Pancreas (tissue), 10 donors: ENCODE results near the gene PNLIPRP2. TPM values are rescaled to one million over a fixed set of nuclear protein-coding genes. Genes with fewer than 3 reads are reported as not detected.
A peak's percentile ranks its signal among the peaks of the same experiment; 100 is the strongest.

ENCODE experiments used
- ATAC-seq, 4 donors: fragments of 200-7000 bp; cut with Tn5 transposase; one replicate each; pipeline versions ENCODE4 v1.8.0 to v1.9.1; 2020; ENCODE audit warnings: mild to moderate bottlenecking in 4 of 4, moderate library complexity in 4 of 4
- DNase-seq, 6 donors: peaks; one replicate each; pipeline ENCODE4 v3.0.0-alpha.2; 2020
- FAIRE-seq: peaks from 2 replicates; lab custom pipeline; 2012; peaks lifted over from hg19 to GRCh38; lab: Jason Lieb, UNC
- H3K27ac ChIP-seq, 4 donors: fragments of 200-600 bp; sonication (generic); 1 replicate in 3 of 4; 2 replicates in 1 of 4; pipeline versions ENCODE4 v1.5.0 to v1.8.0; 2020
- H3K27me3 ChIP-seq, 4 donors: fragments of 200-600 bp; one replicate each; pipeline ENCODE4 v1.8.0; 2021
- H3K36me3 ChIP-seq, 3 donors: fragments of 200-600 bp; sonication (generic) in 1 of 3; one replicate each; pipeline versions ENCODE4 v1.5.0 to v1.8.0; 2020 to 2021
- H3K4me1 ChIP-seq, 3 donors: fragments of 200-600 bp; one replicate each; pipeline ENCODE4 v1.8.0; 2021
- H3K4me3 ChIP-seq, 4 donors: fragments of 200-600 bp; sonication (generic) in 2 of 4; one replicate each; pipeline versions ENCODE4 v1.5.0 to v1.8.0; 2020 to 2021
- H3K9me3 ChIP-seq, 4 donors: fragments of 200-600 bp; one replicate each; pipeline ENCODE4 v1.8.0; 2021
- CTCF ChIP-seq, 4 donors: fragments of 200-600 bp; sonication (generic) in 3 of 4; IDR thresholded peaks; one replicate each; pipeline versions ENCODE4 v1.5.0 to v1.8.0; 2021; ENCODE audit warnings: antibody characterized with exemption in 4 of 4
- WGBS, 2 donors: extraction: QIAGEN DNeasy Blood & Tissue Kit; methylation state at CpG; one replicate each; pipeline ENCODE4 v1.1.7; 2013; 5-methylcytosine and 5-hydroxymethylcytosine counted together
- intact Hi-C, 3 donors: fragments of 100-400 bp; cut with DNase I; formaldehyde crosslinking; loops; one replicate each; pipeline versions ENCODE4 v1.11.1 to v1.14.2; 2022
- polyA plus RNA-seq, 2 donors: library from polyadenylated mRNA; stranded (reverse); fragments of 200-250 nt; gene quantifications; one replicate each; pipeline ENCODE4 v1.2.3, GENCODE V29; 2013
- total RNA-seq, 6 donors: library from RNA; stranded (reverse); fragmentation: NEBNext Ultra II Directional in 4 of 6; extraction: Animal tissue kit (Norgen Biotek cat#: 25700) in 4 of 6; gene quantifications; one replicate each; pipeline versions ENCODE4 v1.2.1 to v1.2.4, GENCODE V29; 2021 to 2023
- donor health status: healthy with polysubstance abuse.
- donor health status: DM: no; HTN: no; CAD: no; lungs with moderate emphysema.
- donor health status: DM: no; HTN: no; CAD: no.
- donor health status: control.
- donor health status: control.
- donor health status: Bipolar disorder and iron deficiency.
- donor health status: DM: yes; HTN: yes; CAD: no.
- donor health status: DM: no; HTN: no; CAD: no.
- donor health status: DM: no; HTN: no; CAD: no.
- donor health status: DM: yes; HTN: yes; CAD: no.

The PNLIPRP2 gene
- total and polyA plus RNA-seq, 8 donors: 455 to 7,545 (median 2,236) TPM

GRCh38 chr10:116596062-116596461 lies 24.7 kb upstream of the PNLIPRP2 start:
- intact Hi-C loops: no loop called here
- WGBS, 2 donors: 39 to 57% methylated on average over 2 of the region's 2 CpGs
- ATAC-seq: peak in 1 of 4 donors; percentile 8
- DNase-seq: peak in 3 of 6 donors; percentile 15 to 47 (median 29)
- peaks cover 0 to 55% (median 0%) of the 10 kb centered on the region in 3 donors for H3K36me3 ChIP-seq
- no peaks in the 10 kb centered on the region for H3K27me3 ChIP-seq
- TF ChIP-seq CTCF (IDR thresholded peaks at IDR 0.05): no peak
- H3K27ac ChIP-seq: peak overlapping the region; percentile 26 to 95 (median 93)
- no peaks in the 10 kb centered on the region for H3K9me3 ChIP-seq
- FAIRE-seq: no peak
- peaks cover 0 to 16% (median 4%) of the 10 kb centered on the region in 3 donors for H3K4me1 ChIP-seq
- peak overlapping the region in 3 of 4 donors; percentile 2 to 52 (median 46) for H3K4me3 ChIP-seq

- WGBS, 2 donors: 41 to 42% methylated on average over 5 of the region's 5 CpGs
- TF ChIP-seq CTCF (IDR thresholded peaks at IDR 0.05): no peak
- ATAC-seq: peak; percentile 7 to 28 (median 20)
- H3K27me3 ChIP-seq: no peaks in the 10 kb centered on the region
- intact Hi-C loops: no loop called here
- peaks cover 0 to 55% (median 0%) of the 10 kb centered on the region in 3 donors for H3K36me3 ChIP-seq
- H3K27ac ChIP-seq: peak overlapping the region; percentile 19 to 35 (median 27)
- peaks cover 0 to 19% (median 4%) of the 10 kb centered on the region in 3 donors for H3K4me1 ChIP-seq
- peak overlapping the region in 2 of 4 donors; percentile 19 to 52 for H3K4me3 ChIP-seq
- peak in 3 of 6 donors; percentile 39 to 58 (median 53) for DNase-seq
- no peaks in the 10 kb centered on the region for H3K9me3 ChIP-seq
- no peak for FAIRE-seq
Observed at GRCh38 chr10:116597543-116597942, 23.2 kb upstream of the PNLIPRP2 start.

GRCh38 chr10:116598329-116598728 lies 22.4 kb upstream of the PNLIPRP2 start:
- no peak for DNase-seq
- TF ChIP-seq CTCF (IDR thresholded peaks at IDR 0.05): no peak
- peak overlapping the region in 2 of 4 donors; percentile 19 to 52 for H3K4me3 ChIP-seq
- peaks cover 0 to 55% (median 0%) of the 10 kb centered on the region in 3 donors for H3K36me3 ChIP-seq
- peak overlapping the region; percentile 19 to 35 (median 27) for H3K27ac ChIP-seq
- intact Hi-C loops: no loop called here
- no peak for FAIRE-seq
- peaks cover 0 to 19% (median 4%) of the 10 kb centered on the region in 3 donors for H3K4me1 ChIP-seq
- H3K9me3 ChIP-seq: no peaks in the 10 kb centered on the region
- peak in 3 of 4 donors; percentile 1 to 4 (median 2) for ATAC-seq
- no peaks in the 10 kb centered on the region for H3K27me3 ChIP-seq

GRCh38 chr10:116599991-116600390 lies 20.8 kb upstream of the PNLIPRP2 start:
- peaks cover 0 to 15% (median 4%) of the 10 kb centered on the region in 3 donors for H3K4me1 ChIP-seq
- 28 to 31% methylated on average over 5 of the region's 5 CpGs for WGBS, 2 donors
- no peak for FAIRE-seq
- H3K36me3 ChIP-seq: peaks cover 0 to 55% (median 0%) of the 10 kb centered on the region in 3 donors
- no peak for TF ChIP-seq CTCF (IDR thresholded peaks at IDR 0.05)
- intact Hi-C loops: no loop called here
- H3K9me3 ChIP-seq: no peaks in the 10 kb centered on the region
- no peak overlapping the region for H3K27ac ChIP-seq
- peak in 2 of 6 donors; percentile 10 to 22 for DNase-seq
- H3K4me3 ChIP-seq: peak overlapping the region in 2 of 4 donors; percentile 18 to 19
- no peak for ATAC-seq
- no peaks in the 10 kb centered on the region for H3K27me3 ChIP-seq
